ENCODE results near the gene HDAC7. TPM values are rescaled to one million over a fixed set of nuclear protein-coding genes. Genes with fewer than 3 reads are reported as not detected.

HDAC7 gene
- total RNA-seq, 5 donors from 2014 or later (not counting 1 experiment from before 2014, with no cell fraction given) = 142 to 192 (median 165) TPM

GRCh38 chr12:47856721-47857575 is 37.2 kb upstream of the HDAC7 start:
- Histone ChIP-seq H3K4me3 (ENCODE audit: control insufficient read depth in 1 of 2, extremely low read depth in 1 of 2, low read length in 1 of 2) (no peak overlapping the region), H3K27me3 (replicated peaks in 1 of 2; ENCODE audit: control insufficient read depth in 2 of 2, extremely low read depth in 1 of 2, insufficient read depth in 2 of 2, low read length in 1 of 2) (no peaks in the 10 kb centered on the region), H3K36me3 (ENCODE audit: control insufficient read depth in 2 of 2, extremely low read depth in 1 of 2, insufficient read depth in 1 of 2, low read length in 1 of 2) (no peaks in the 10 kb centered on the region), H3K4me1 (ENCODE audit: control insufficient read depth in 1 of 2, extremely low read depth in 1 of 2, insufficient read depth in 2 of 2, low read length in 2 of 2) (no peaks in the 10 kb centered on the region), H3K9me3 (no peaks in the 10 kb centered on the region), H3K27ac (ENCODE audit: low read length) (no peak overlapping the region)
- Mint-ChIP-seq H3K27me3 (no peaks in the 10 kb centered on the region), H3K9me3 (no peaks in the 10 kb centered on the region), H3K4me1 (peaks cover 0 to 3% (median 0%) of the 10 kb centered on the region in 3 donors), H3K4me3 (no peak overlapping the region), H3K36me3 (no peaks in the 10 kb centered on the region), H3K27ac (no peak overlapping the region)
- ChIA-PET POLR2A (no interaction called here), CTCF (interaction anchor here in 1 of 2 donors (0.6 to 0.8 kb wide), 3 partner anchors 21 to 1379 kb away, joined by 3 to 5 read pairs (median 4); no protein-coding TSS in a partner anchor)
- ATAC-seq (replicated peaks in 1 of 4) = no peak
- 91% methylated on average over 8 of the region's 17 CpGs for WGBS (ENCODE audit: insufficient coverage)
- DNase-seq = no peak

GRCh38 chr12:47856094-47856493 is 36.4 kb upstream of the HDAC7 start:
- Histone ChIP-seq H3K9me3 (no peaks in the 10 kb centered on the region), H3K4me1 (ENCODE audit: control insufficient read depth in 1 of 2, extremely low read depth in 1 of 2, insufficient read depth in 2 of 2, low read length in 2 of 2) (no peaks in the 10 kb centered on the region), H3K36me3 (ENCODE audit: control insufficient read depth in 2 of 2, extremely low read depth in 1 of 2, insufficient read depth in 1 of 2, low read length in 1 of 2) (no peaks in the 10 kb centered on the region), H3K4me3 (ENCODE audit: control insufficient read depth in 1 of 2, extremely low read depth in 1 of 2, low read length in 1 of 2) (no peak overlapping the region), H3K27ac (ENCODE audit: low read length) (no peak overlapping the region), H3K27me3 (replicated peaks in 1 of 2; ENCODE audit: control insufficient read depth in 2 of 2, extremely low read depth in 1 of 2, insufficient read depth in 2 of 2, low read length in 1 of 2) (no peaks in the 10 kb centered on the region)
- Mint-ChIP-seq H3K36me3 (no peaks in the 10 kb centered on the region), H3K4me3 (no peak overlapping the region), H3K4me1 (peaks cover 0 to 3% (median 0%) of the 10 kb centered on the region in 3 donors), H3K27ac (no peak overlapping the region), H3K27me3 (no peaks in the 10 kb centered on the region), H3K9me3 (no peaks in the 10 kb centered on the region)
- no CpG with 5 or more reads among the region's 1 CpG for WGBS (ENCODE audit: insufficient coverage)
- DNase-seq (no peak), ATAC-seq (replicated peaks in 1 of 4) (no peak)
- ChIA-PET CTCF (interaction anchor here in 1 of 2 donors (0.6 to 0.8 kb wide), 2 partner anchors 20 to 28 kb away, joined by 3 to 4 read pairs; no protein-coding TSS in a partner anchor), POLR2A (no interaction called here)

- Mint-ChIP-seq H3K9me3 (no peaks in the 10 kb centered on the region), H3K4me1 (peaks cover 0 to 3% (median 0%) of the 10 kb centered on the region in 3 donors), H3K27me3 (no peaks in the 10 kb centered on the region), H3K27ac (no peak overlapping the region), H3K36me3 (no peaks in the 10 kb centered on the region), H3K4me3 (no peak overlapping the region)
- no peak for DNase-seq
- no peak for ATAC-seq (replicated peaks in 1 of 4)
- no peaks in the 10 kb centered on the region for H3K4me1 ChIP-seq (ENCODE audit: control insufficient read depth in 1 of 2, extremely low read depth in 1 of 2, insufficient read depth in 2 of 2, low read length in 2 of 2)
- no peak overlapping the region for H3K4me3 ChIP-seq (ENCODE audit: control insufficient read depth in 1 of 2, extremely low read depth in 1 of 2, low read length in 1 of 2)
- POLR2A ChIA-PET = no interaction called here
- no peaks in the 10 kb centered on the region for H3K27me3 ChIP-seq (replicated peaks in 1 of 2; ENCODE audit: control insufficient read depth in 2 of 2, extremely low read depth in 1 of 2, insufficient read depth in 2 of 2, low read length in 1 of 2)
- CTCF ChIA-PET = no interaction called here
- WGBS (ENCODE audit: insufficient coverage) = no CpG with 5 or more reads among the region's 2 CpGs
- no peak overlapping the region for H3K27ac ChIP-seq (ENCODE audit: low read length)
- no peaks in the 10 kb centered on the region for H3K36me3 ChIP-seq (ENCODE audit: control insufficient read depth in 2 of 2, extremely low read depth in 1 of 2, insufficient read depth in 1 of 2, low read length in 1 of 2)
- no peaks in the 10 kb centered on the region for H3K9me3 ChIP-seq
Observed at GRCh38 chr12:47855502-47855901, 35.8 kb upstream of the HDAC7 start.

GRCh38 chr12:47854531-47854930 is 34.8 kb upstream of the HDAC7 start:
- Mint-ChIP-seq H3K9me3 (no peaks in the 10 kb centered on the region), H3K4me1 (peaks cover 0 to 2% (median 0%) of the 10 kb centered on the region in 3 donors), H3K36me3 (no peaks in the 10 kb centered on the region), H3K27ac (no peak overlapping the region), H3K27me3 (no peaks in the 10 kb centered on the region), H3K4me3 (no peak overlapping the region)
- ChIA-PET POLR2A (no interaction called here), CTCF (interaction anchor here in 1 of 2 donors (0.6 kb wide), 1 partner anchor 40 kb away, joined by 3 read pairs; no protein-coding TSS in a partner anchor)
- H3K36me3 ChIP-seq (ENCODE audit: control insufficient read depth in 2 of 2, extremely low read depth in 1 of 2, insufficient read depth in 1 of 2, low read length in 1 of 2) = no peaks in the 10 kb centered on the region
- 96% methylated on average over 5 of the region's 5 CpGs for WGBS (ENCODE audit: insufficient coverage)
- ATAC-seq (replicated peaks in 1 of 4) (no peak), DNase-seq (no peak)
- no peaks in the 10 kb centered on the region for H3K4me1 ChIP-seq (ENCODE audit: control insufficient read depth in 1 of 2, extremely low read depth in 1 of 2, insufficient read depth in 2 of 2, low read length in 2 of 2)
- H3K4me3 ChIP-seq (ENCODE audit: control insufficient read depth in 1 of 2, extremely low read depth in 1 of 2, low read length in 1 of 2) = no peak overlapping the region
- H3K27ac ChIP-seq (ENCODE audit: low read length) = no peak overlapping the region
- no peaks in the 10 kb centered on the region for H3K27me3 ChIP-seq (replicated peaks in 1 of 2; ENCODE audit: control insufficient read depth in 2 of 2, extremely low read depth in 1 of 2, insufficient read depth in 2 of 2, low read length in 1 of 2)
- H3K9me3 ChIP-seq = no peaks in the 10 kb centered on the region

- DNase-seq = no peak
- H3K36me3 Mint-ChIP-seq = no peaks in the 10 kb centered on the region
- Histone ChIP-seq H3K9me3 (no peaks in the 10 kb centered on the region), H3K4me1 (ENCODE audit: control insufficient read depth in 1 of 2, extremely low read depth in 1 of 2, insufficient read depth in 2 of 2, low read length in 2 of 2) (no peaks in the 10 kb centered on the region), H3K27ac (ENCODE audit: low read length) (no peak overlapping the region), H3K36me3 (ENCODE audit: control insufficient read depth in 2 of 2, extremely low read depth in 1 of 2, insufficient read depth in 1 of 2, low read length in 1 of 2) (no peaks in the 10 kb centered on the region), H3K4me3 (ENCODE audit: control insufficient read depth in 1 of 2, extremely low read depth in 1 of 2, low read length in 1 of 2) (no peak overlapping the region), H3K27me3 (replicated peaks in 1 of 2; ENCODE audit: control insufficient read depth in 2 of 2, extremely low read depth in 1 of 2, insufficient read depth in 2 of 2, low read length in 1 of 2) (no peaks in the 10 kb centered on the region)
- CTCF ChIA-PET = no interaction called here
- ATAC-seq (replicated peaks in 1 of 4) = no peak
- whole genome bisulfite sequencing (ENCODE audit: insufficient coverage) = 100% methylated on average over 4 of the region's 10 CpGs
- POLR2A ChIA-PET = no interaction called here
- no peaks in the 10 kb centered on the region for H3K9me3 Mint-ChIP-seq
- H3K4me1 Mint-ChIP-seq = no peaks in the 10 kb centered on the region
- H3K4me3 Mint-ChIP-seq = no peak overlapping the region
- no peak overlapping the region for H3K27ac Mint-ChIP-seq
- H3K27me3 Mint-ChIP-seq = no peaks in the 10 kb centered on the region
Observed at GRCh38 chr12:47852096-47852571, 32.4 kb upstream of the HDAC7 start.

GRCh38 chr12:47851303-47851952 is 31.7 kb upstream of the HDAC7 start:
- H3K27ac Mint-ChIP-seq = no peak overlapping the region
- ChIA-PET CTCF (interaction anchor here in 1 of 2 donors (0.9 kb wide), 1 partner anchor 17 kb away, joined by 3 read pairs; no protein-coding TSS in a partner anchor), POLR2A (no interaction called here)
- Histone ChIP-seq H3K4me3 (ENCODE audit: control insufficient read depth in 1 of 2, extremely low read depth in 1 of 2, low read length in 1 of 2) (no peak overlapping the region), H3K36me3 (ENCODE audit: control insufficient read depth in 2 of 2, extremely low read depth in 1 of 2, insufficient read depth in 1 of 2, low read length in 1 of 2) (no peaks in the 10 kb centered on the region), H3K27me3 (replicated peaks in 1 of 2; ENCODE audit: control insufficient read depth in 2 of 2, extremely low read depth in 1 of 2, insufficient read depth in 2 of 2, low read length in 1 of 2) (no peaks in the 10 kb centered on the region), H3K4me1 (ENCODE audit: control insufficient read depth in 1 of 2, extremely low read depth in 1 of 2, insufficient read depth in 2 of 2, low read length in 2 of 2) (no peaks in the 10 kb centered on the region), H3K9me3 (no peaks in the 10 kb centered on the region), H3K27ac (ENCODE audit: low read length) (no peak overlapping the region)
- no peak overlapping the region for H3K4me3 Mint-ChIP-seq
- no peaks in the 10 kb centered on the region for H3K27me3 Mint-ChIP-seq
- no peaks in the 10 kb centered on the region for H3K9me3 Mint-ChIP-seq
- DNase-seq = no peak
- WGBS (ENCODE audit: insufficient coverage) = 67% methylated on average over 3 of the region's 3 CpGs
- H3K4me1 Mint-ChIP-seq = no peaks in the 10 kb centered on the region
- ATAC-seq (replicated peaks in 1 of 4) = no peak
- H3K36me3 Mint-ChIP-seq = no peaks in the 10 kb centered on the region
